Measurements from ENCODE around the gene MAP2K2.

MAP2K2 gene

DNA sequence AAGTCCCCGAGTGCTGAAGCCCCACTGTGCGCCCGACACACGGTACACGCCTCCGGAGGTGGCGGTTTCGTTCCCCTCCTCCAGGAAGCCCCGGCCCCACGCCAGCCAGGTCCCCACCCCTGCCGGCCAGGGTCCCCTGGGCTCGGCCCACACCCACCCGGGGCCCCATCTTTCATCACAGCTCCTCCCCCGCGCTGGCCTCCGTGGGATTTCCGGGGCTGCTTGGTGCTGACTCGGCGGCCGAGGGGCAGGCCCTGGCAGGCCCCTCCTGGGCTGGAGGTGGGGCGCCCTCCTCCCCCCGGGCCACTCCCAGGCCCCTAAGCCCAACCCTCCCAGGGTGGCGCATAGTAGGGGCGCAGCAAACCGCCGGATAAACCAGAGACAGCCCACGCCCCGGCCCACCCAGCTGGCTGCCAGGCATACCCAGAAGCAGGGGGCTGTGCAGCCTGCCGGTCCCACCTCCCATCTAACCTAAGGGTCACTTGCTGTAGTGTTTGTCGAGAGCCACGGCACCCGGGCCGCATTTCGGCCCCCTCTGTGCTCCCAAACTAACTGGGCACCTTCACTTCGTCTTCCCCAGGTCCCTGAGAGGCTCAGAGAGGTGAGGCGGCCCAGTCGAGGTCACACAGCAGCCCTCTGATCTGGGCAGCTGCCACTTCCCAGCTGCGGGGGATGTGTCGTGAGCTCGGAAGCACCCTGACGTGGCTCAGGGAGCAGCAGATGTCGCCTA is 63.9 kb downstream of the MAP2K2 start:
- no peak for DNase-seq (ENCODE audit: low spot score)

DNA sequence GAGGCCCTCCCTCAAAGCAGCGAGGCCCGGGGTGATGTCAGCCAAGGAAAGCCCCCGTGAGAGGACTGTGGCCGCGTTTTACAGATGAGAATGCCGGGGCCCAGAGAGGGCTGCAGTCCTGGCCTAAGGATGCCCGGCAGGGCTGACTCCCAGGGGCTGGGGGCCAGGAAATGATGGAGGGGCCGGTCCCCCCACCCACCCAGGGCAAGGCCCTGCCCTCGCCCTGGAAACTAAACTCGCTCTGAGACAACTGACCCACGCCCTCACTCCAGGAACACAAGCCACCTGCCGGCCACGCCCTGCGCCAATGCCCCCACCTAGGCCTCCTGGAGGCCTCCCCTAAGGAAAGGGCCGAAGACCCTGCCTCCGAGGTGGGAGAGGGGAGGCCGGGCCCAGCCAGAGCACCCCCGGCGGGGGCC is 64.5 kb downstream of the MAP2K2 start:
- DNase-seq (ENCODE audit: low spot score) = no peak

DNA sequence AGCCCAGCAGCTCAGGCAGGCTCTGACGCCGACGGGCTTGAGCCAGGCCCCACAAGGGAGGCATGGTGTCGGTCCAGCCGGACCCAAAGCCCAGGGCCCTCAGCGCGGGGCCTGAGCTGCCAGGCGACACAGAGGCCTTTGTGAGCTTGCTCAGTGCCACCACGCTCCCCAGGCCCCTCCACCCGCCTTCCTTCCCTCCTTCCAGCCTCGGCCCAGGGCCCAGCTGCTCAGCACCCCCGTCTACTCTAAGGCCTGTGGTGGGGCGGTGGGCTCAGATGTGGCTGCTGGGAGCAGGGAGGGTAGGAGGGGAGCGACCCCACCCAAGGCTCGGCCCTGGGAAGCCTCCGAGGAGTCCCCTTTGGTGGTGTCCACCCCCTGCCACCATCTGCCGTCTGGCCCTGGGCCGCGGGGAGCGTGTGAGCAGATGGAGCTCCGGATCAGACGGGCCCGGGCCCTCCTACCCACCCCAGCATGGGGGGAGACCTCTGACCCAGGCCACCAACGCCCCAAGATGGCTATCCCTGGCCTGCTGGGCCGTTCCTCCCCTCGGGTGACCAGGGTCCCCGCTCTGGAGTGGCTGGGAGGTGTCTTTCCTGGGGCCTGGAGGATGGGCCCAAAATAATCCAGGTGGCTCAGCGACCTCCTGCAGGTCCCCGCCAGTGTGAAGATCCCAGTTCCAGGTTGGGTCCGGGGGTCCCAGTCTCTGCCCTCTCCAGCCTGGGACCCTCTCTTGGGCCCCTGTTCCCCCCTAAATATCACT is 65.0 kb downstream of the MAP2K2 start:
- DNase-seq (ENCODE audit: low spot score) = no peak

DNA sequence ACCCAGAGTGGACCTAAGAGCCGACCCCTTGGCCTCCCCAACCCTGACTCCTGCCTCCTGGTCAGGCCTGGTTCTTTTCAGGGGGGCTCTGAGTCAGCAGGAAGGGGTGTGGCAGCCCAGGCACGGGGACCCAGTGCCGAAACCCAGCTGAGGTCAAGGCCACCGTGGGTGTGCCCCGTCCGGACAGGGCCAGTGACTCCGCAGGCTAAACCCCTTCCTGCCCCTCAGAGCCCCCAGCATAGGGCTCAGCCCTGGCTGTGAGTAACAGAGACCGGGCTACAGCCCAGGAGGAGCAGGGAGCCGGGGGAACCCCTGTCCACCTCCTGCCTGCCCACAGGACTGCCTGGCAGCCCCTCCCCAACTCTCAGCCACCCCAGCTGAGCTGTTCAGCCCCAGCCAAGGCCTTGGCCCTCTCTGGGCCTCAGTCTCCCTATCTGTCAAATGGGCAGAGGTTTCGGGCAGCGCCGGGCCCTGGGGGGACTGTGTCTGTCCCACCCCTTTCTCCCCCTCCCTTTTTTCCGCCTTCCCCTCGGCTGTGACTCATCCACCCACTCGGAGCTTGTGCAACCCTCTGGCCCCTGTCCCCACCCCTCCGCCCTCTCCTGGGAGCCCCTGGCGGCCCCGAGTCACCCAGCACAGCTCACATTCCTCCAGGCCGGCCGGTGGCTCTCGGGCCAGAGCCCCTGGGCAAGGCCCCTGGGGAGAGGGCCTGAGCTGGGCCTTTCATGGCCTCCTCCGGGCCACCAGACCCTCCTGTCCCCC is 65.8 kb downstream of the MAP2K2 start:
- no peak for DNase-seq (ENCODE audit: low spot score)

DNA sequence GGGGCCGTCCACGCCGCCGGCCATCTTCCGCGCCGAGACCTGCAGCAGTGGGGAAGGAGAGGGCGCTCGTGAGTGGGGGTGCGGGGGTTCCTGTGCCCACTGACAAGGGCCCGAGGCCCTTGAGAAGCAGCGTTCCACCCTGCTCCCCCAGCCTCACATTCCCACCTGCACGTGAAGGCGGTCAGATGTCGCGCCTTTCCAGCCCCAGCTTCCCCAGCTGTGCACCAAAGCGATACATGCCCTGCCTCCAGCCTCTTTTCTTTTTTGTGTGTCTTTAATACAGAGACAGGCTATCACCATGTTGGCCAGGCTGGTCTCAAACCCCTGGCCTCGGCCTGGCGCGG is 68.7 kb downstream of the MAP2K2 start:
- no peak for DNase-seq (ENCODE audit: low spot score)

DNA sequence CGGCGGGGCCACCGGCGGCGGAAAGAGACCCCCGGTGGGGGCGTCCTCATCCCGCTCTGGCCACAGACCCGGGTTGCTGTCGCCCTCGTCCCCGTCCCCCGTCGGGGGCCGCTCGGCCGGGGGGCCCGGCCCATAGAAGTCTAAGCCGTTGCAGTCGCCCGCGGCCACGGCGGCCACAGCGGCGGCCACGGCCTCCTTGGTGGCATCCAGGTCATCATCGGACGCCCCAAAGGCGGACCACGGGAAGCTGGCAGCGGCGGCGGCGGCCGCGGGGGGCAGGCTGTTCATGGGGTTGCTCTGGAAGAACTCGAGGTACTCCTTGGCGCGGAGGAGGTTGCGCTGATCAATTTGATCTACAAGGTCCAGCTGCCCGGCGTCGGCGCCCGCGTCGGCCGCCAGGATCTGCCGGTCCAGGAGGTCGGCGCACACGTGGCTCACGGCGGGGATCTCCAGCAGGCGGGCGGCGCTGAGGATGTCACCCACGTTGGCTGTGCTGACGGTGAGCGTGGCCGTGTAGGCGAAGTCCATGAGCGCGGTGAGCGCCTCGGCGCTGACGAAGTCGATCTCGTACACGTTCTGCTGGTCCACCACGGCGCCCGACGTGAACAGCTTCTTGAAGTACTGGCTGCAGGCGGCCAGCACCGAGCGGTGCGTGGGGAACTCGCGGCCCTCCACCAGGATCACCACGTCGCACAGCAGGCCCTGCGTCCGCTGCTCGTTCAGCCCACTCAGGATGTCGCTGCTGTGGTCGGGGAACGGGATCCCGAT is 69.3 kb downstream of the MAP2K2 start:
- DNase-seq (ENCODE audit: low spot score) = no peak

DNA sequence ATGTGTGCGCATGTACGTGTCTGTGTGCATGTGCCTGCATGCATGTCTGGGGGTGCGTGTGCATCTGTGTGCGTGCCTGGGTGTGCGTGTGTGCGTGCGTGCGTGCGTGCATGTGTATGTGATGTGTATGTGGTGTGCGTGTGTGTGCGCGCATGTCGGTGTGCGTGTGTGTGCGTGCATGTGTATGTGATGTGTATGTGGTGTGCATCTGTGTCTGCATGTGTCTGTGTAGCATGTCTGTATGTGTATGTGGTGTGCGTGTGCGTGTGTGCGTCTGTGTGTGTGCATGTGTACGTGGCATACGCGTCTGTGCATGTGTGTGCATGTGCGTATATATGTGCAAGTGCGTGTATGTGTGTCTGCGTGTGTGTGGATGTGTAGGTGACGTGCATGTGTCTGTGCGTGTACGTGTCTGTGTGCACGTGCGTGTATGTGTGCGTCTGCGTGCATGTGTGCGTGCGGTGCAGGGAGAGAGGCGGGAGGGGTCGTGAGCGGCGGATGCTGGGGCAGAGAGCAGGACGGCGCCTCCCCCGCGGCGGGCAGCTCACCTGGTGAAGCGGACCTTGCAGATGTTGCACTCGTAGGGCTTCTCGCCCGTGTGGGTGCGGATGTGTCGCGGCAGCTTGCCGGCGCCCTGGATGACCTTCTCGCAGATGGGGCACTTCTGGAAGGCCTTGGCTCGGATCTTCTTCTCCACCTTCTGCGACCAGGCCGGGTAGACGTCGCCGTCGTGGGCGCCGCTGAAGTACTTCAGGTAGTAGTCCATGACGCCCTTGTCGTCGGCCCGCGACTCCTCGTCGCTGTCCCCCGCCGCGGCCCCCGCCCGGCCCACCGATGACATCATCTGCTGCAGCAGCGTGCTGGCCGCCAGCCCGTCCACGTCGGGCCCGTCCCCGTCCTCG is 70.2 kb downstream of the MAP2K2 start:
- DNase-seq (ENCODE audit: low spot score) = no peak

DNA sequence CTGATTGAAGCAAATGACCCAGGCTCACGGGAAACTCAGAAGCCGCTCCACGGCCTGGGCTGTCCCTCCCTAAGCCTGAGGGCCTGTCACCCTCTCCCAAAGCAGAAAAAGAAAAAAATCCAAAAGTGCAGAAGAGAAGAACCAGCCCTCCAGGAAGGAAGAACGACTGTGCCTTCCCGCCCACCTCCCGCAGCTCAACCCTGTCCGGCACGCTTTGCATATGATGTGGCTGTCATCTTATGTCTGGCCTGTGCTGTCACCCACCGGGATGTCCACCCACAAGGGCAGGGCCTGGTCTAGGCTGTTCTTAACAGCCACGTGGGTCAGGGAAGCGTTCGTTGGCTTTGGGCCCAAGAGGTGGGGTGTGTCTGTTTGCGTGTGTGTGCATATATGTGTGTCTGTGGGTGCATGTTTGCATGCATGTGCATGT is 70.9 kb downstream of the MAP2K2 start:
- DNase-seq (ENCODE audit: low spot score) = no peak

DNA sequence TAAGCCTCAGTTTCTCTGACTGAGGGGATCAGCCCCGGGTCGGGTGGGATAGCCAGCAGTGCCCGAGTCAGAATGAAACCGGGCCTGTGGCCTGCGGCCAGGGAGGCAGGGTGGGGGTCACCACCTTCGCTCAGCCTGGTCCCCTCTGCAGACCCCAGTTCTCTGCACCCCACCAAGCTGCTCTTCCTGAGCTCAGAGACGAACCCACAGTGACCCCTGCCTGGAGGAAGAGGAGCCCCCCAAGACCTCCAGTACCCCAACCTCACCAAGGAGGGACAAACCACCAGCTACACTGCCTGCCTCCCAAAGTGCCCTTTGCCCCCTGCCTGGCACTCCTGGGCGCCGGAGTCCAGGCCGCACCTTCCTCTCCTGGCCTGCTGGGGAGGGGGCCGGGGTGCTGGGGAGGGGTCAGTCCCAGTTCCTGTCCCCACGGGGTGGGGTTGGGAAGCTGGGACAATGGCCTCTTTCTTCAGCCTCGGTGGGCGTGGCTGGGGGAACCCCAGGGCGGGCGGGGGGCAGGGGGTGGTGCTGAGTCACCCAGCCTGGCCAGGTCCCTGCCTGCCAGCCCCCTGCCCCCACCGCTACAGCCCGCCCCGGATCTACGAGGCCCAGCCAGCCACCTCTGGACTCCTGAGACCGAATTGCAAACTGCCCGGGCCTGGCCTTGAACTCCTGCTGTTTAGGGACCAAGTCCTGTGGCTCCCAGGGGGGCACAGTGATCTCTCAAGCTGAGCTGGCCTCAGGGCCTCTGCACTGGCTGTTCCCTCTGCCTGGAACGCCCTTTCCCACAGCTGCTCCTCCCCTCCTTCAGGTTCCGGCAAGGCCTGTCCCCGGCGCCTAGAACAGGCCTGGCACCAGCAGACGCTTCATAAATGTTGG is 71.6 kb downstream of the MAP2K2 start:
- DNase-seq (ENCODE audit: low spot score) = no peak

DNA sequence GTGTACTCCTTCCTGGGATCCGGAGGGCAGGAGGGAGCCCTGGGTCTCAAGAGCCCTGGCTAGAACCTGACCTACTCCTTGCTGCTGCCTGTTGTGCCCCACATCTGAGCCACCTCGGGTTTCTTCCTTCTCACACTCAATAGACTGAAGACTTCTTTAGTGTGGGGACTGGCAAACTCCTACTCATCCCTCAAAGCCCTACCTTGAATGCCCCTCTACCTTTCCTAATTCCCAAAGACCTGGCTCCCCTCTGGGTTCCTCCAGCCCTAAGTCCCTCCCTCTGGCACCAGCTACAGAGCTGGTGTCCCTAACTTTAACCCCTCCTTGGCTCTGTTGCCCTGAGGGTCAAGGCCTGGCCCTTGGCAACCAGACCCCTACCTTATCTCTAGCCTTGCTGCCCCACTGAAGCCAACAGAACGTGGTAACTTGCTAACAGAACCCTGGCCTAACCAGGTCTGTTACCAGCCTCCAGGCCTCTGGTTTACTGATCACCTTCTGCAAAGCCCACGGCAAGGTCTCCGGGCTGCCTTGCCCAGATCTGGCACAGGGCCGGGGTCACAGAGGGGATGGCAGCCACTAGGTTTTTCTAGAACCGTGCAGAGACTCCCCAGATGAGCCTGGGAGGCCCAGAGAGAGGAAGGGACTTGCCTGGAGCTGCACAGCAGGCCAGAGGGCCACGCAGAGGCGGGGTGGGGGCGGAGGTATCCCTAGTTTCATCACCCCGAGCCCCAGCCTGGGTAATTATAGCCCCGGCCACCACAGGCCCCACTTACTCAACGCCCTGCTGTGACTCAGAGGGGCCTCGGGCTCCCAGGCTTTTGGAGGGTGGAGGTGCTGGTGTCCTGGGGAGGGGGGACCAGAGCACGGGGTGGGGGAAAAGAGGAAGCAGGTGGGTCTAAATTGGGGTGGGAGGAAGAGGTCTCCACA is 72.5 kb downstream of the MAP2K2 start:
- no peak for DNase-seq (ENCODE audit: low spot score)

DNA sequence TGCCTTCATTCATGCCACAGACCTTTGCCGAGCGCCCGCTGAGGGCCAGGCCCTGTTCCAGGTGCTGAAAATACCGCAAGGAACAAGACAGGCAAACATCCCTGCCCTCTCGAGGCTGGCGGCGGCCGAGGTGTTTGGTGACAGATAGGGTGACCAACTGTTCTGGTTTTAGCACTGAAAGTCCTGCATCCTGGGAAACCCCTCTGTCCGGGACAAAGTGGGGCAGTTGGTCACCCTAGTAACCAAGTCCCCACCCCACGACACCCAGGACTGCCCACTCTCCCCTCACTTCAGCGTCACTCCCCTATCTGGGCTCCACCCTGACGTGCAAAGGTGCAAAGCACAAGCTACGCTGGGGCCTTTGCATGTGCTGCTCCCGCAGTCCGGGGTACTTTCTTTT is 74.5 kb downstream of the MAP2K2 start:
- DNase-seq (ENCODE audit: low spot score) = no peak

DNA sequence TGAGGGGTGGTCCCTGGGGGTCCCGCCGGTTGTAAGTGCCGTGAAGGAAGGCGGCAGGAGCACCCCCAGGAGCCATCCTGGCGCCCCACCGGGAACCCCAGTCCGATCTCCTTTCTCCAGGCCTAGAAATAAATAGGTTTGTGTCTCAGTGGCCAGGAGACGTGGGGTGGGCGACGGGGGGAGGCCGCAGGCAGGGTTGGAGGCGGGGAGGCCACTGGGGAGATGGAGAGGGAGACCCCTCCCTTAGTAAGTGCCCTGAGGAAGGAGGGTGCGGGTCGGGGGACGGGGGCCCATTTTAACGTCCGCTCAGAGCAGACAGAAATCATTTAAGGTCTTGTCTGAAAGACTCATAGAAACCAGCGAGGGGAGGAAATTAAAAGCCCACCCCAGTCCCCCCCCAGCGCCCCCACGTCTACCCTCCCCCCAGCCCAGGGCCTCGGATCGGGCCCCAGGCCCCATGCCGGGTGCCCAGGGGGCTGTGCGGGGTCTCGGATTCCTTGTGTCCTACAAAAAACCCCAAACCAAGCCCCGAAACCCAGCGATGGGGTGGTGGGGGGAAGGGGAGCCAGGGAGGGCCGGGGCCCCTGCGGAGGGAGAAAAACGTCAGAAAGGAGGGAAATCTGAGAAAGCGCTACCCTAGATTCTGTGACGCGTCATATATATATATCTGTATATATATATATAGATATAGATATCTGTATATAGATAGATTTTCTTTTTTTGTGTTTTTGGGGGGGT is 76.8 kb downstream of the MAP2K2 start:
- no peak for DNase-seq (ENCODE audit: low spot score)

DNA sequence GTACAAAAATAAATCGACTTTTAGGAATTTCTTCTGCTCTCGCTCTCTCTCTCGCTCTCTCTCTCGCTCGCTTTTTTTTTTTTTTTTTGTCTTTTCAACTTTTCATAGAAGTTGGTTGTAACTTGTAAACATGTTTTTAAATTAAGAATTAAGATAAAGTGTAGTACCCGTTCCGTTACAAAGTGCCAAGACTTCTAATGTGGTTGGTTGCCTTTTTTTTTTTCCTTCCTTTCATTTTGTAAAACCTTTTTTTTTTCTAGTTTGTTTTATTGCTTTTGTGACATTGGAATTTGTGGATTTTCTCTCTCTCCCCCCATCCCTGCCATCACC is 77.6 kb downstream of the MAP2K2 start:
- DNase-seq (ENCODE audit: low spot score) = no peak

DNA sequence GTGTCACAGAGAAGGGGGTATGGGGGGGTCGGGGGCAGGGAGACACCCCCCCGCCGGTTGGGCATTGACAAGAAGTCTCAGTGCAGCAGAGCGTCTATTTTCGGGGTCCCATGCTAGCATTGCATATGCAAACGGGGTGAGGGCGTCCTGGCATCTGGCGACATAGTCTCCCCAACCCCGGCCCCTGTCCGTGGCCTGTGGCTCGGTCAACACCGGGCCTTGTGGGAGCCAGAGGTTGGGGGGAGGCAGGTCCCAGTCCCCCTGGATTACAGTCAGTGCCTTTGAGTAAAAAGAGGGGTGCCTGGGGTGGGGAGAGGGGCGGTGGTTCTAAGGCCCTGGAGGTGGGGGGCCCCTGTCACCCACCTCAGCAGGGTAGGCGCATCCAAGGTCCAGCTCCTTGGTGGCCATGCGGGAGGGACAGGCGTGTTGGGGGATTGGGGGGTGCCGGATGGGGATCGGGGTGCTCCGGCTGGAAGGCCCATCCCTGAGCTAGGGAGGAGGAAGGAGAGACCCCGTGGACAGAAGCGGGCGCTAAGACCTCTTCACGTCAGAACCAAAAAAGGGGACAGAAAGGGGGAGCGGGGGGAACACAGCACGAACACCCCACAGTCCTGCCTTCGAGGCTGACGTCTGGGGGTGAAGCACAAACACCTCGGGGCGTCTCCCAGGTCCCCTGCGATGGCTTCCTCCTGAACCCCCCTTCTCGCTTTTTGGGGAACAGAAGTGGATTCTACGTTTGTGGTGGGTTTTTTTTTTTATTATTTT is 78.1 kb downstream of the MAP2K2 start:
- no peak for DNase-seq (ENCODE audit: low spot score)

DNA sequence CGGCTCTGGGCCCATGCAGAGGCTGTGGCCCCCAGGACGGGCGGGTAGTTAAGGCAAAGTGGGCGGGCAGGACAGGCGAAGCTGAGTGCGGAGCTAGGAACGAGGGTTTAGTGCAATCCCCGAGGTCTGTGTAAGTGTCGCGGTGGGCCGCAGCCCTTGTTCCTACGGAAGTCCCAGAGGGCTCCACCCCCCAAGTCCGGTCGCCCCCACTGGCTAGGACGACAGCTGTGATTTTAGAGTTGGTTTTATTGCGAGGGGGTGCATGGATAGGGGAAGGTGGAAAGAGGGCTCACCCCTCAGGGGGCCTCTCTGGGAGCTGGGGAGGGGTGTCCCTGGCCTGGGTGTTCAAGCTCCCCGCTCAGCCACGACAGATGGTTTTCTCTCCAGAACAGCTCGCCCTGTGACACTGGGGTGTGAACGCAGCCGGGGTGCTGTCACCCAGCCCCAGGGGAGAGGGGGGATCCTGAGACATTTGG is 78.9 kb downstream of the MAP2K2 start:
- no peak for DNase-seq (ENCODE audit: low spot score)

DNA sequence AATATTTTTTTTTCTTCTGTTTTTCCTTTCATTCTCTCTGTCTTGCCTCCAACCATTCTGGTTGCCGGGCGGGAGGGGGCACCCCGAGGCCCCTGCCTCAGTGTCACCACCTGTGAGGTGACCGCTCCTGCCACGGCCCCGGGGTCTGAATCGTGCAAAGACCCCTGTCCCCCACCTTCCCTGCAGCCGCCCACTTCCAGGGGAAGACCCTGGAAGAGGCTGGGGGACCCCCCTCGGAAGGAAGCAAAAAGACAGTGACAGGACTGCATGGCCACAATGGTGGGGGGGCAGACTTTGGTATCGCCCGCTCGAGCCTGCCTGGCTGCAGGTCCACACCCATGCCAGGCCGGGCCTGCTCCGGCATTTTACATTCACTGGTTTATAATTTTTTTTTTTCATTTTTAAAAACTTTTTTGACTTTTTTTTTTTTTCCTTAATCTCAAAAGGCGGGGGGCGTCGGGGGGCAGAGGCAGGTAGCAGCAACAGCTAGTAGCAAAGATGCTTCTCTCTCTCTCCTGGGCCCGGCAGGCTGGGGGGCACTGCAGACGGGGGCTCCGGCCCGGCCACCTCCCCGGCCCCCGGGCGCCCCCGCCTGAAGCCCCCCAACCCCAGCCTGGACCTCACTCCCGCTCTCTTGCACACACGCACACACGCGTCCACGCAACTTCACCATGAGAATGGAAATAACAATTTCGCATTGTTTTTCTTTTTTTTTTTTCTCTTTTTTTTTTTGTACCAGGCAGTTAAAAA is 79.8 kb downstream of the MAP2K2 start:
- no peak for DNase-seq (ENCODE audit: low spot score)

DNA sequence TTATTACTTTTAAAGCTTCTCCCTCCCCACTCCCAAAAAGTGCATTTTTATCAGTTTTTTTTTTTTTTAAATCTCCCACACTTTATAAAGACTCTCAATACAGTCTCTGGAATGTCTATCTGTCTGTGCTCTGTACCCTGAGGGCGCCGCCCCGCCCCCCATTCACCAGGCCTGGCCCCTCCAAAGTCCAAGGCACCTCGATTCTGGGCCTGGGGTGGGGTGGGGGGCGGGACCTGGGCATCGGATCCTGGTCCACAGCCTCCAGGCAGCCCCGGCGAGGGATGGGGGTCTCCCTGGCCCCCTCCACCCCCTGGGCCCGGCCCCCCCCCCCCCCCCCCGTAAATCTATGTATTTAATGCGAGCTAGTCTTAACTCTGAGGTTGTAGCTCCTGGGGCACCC is 80.5 kb downstream of the MAP2K2 start:
- DNase-seq (ENCODE audit: low spot score) = no peak

All from hematopoietic multipotent progenitor cell treated with erythropoietin and hydrocortisone succinate and interleukin-3 and kit ligand, for 17 days (in vitro differentiated cells).